Retinal pigment epithelial cell (primary cell): ENCODE measurements around the gene TRIM2.

Source experiments
- DNase-seq: peaks from one replicate; pipeline ENCODE4 v3.0.0-alpha.2; 2010; ENCODE audit warnings: low read depth
- H3K4me3 ChIP-seq: 2 replicates; pipeline ENCODE4 v1.5.1; 2011; ENCODE audit warnings: mild to moderate bottlenecking, low read length, control low read depth, moderate library complexity
- TF ChIP-seq, protein P1 (sequence below): conservative IDR thresholded peaks from 2 replicates; pipeline ENCODE4 v1.5.1; 2011; ENCODE audit warnings: low read depth, low read length, control low read depth, inconsistent platforms

TRIM2 gene

DNA sequence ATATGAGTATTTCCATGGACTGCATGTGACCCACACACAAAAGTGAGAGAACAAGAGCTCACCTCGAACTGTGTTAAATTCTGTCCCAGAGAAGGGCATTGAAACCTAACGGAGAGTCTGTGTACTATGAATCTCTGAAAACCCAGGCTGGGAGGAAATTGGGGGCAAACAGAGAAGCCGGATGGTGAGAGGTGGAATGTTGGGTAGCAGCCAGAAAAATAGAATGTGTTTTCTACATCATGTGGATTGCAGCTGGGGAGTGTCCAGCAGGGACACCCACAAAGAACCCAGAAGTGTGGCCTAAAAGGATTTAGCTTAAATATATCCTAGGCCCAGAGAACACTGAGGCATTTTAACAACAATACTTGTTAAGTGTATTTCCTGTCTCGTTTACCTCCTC, 178.9 kb downstream of the TRIM2 start:
- DNase-seq = peak; percentile 21
- TF ChIP-seq, protein P1, sequence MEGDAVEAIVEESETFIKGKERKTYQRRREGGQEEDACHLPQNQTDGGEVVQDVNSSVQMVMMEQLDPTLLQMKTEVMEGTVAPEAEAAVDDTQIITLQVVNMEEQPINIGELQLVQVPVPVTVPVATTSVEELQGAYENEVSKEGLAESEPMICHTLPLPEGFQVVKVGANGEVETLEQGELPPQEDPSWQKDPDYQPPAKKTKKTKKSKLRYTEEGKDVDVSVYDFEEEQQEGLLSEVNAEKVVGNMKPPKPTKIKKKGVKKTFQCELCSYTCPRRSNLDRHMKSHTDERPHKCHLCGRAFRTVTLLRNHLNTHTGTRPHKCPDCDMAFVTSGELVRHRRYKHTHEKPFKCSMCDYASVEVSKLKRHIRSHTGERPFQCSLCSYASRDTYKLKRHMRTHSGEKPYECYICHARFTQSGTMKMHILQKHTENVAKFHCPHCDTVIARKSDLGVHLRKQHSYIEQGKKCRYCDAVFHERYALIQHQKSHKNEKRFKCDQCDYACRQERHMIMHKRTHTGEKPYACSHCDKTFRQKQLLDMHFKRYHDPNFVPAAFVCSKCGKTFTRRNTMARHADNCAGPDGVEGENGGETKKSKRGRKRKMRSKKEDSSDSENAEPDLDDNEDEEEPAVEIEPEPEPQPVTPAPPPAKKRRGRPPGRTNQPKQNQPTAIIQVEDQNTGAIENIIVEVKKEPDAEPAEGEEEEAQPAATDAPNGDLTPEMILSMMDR = no peak
- no peak overlapping the region for H3K4me3 ChIP-seq

DNA sequence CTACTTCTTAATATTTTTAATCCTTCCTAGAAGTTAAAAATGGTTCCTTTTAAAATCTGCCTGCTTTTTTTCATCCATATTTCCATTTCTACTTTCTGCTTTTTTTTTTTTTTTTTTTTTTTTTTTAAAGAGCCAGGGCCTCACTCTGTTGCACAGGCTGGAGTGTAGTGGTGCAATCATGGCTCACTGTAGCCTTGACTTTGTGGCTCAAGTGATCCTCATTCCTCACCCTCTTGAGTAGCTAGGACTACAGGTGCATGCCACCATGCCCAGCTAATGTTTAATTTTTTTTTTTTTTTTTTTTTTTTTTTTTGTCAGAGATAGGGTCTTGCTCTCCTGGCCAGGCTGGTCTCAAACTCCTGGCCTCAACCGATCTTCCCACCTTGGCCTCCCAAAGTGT, 179.9 kb downstream of the TRIM2 start:
- DNase-seq = no peak
- no peak overlapping the region for H3K4me3 ChIP-seq
- TF ChIP-seq, protein P1 = no peak

DNA sequence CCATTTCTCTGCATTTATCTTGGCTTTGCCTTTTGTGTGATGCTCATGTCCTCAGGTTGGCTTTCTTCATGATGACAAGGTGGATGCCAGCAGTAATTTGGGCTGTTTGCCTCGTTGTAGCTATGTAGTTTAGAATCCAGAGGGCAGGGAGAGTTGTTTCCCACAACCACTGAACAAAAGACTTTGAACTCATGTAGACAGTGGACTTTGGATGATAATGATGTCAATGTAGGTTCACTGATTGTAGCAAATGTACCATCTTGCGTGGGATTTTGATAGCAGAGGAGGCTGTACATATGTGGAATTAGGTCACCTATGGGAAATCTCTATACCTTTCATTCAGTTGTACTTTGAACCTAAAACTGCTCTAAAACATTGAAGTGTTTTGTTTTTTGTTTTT, 181.5 kb downstream of the TRIM2 start:
- DNase-seq = no peak
- no peak overlapping the region for H3K4me3 ChIP-seq
- TF ChIP-seq, protein P1 = no peak

DNA sequence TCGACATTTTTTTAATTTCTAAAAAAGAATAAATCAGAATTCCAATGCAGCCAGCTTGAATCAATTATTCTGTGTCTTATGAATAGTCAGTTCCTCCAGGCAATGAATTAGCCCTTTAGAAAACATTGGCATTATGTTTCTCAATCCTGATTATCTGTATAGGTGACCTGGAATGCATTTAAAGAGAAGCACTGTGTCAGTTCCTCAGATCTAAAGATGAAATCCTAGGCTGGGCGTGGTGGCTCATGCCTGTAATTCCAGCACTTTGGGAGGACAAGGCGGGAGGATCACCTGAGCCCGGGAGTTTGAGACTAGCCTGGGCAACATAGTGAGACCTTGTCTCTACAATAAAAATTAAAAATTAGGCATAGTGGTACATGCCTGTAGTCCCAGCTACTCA, 183.7 kb downstream of the TRIM2 start:
- TF ChIP-seq, protein P1 = no peak
- DNase-seq = no peak
- no peak overlapping the region for H3K4me3 ChIP-seq
